Spleen (tissue), 7 donors: ENCODE measurements around the gene ABCA13.

Experiments used
- CTCF ChIP-seq, 11 experiments: fragments of 200-600 bp in 7 of 11; fragments of 450-650 bp in 4 of 11; sonication (generic) in 4 of 11; IDR thresholded peaks in 8 of 11; conservative IDR thresholded peaks in 3 of 11; 1 replicate in 7 of 11; 2 replicates in 4 of 11; pipeline versions ENCODE4 v1.4.0 to v1.8.0; 2016 to 2021; ENCODE audit warnings: antibody characterized with exemption in 11 of 11, inconsistent platforms in 4 of 11, mild to moderate bottlenecking in 1 of 11
- POLR2A ChIP-seq, 3 donors: fragments of 450-650 bp; IDR thresholded peaks; one replicate each; pipeline ENCODE4 v1.5.1; 2017; ENCODE audit warnings: antibody characterized with exemption in 3 of 3, mild to moderate bottlenecking in 1 of 3
- donor health status: DM: no; HTN: no; CAD: no; lungs with moderate emphysema.
- donor health status: DM: no; HTN: no; CAD: no.
- donor health status: DM: no; HTN: no; CAD: no.

GRCh38 chr7:48664241-48664640, 493.0 kb downstream of the ABCA13 start:
- TF ChIP-seq POLR2A (IDR thresholded peaks at IDR 0.05): no peak
- TF ChIP-seq CTCF (IDR thresholded peaks at IDR 0.05 in 8 of 11, conservative IDR thresholded peaks at IDR 0.05 in 3 of 11): no peak
